H9 (cell line): ENCODE measurements around the gene RCAN3. TPM values are rescaled to one million over a fixed set of nuclear protein-coding genes. Genes with fewer than 3 reads are reported as not detected.

Source experiments
- DNase-seq: peaks from one replicate; pipeline ENCODE4 v3.0.0-alpha.2; 2017
- H2AFZ ChIP-seq: one replicate; pipeline ENCODE4 v1.6.1; 2013; ENCODE audit warnings: mild to moderate bottlenecking, low read length, control low read depth, moderate library complexity
- H2AK5ac ChIP-seq: 2 replicates; pipeline ENCODE4 v1.6.1; 2013; ENCODE audit warnings: low read length, control low read depth, mixed read lengths; ENCODE audit not compliant: insufficient read length
- H2BK120ac ChIP-seq: one replicate; pipeline ENCODE4 v1.6.1; 2013; ENCODE audit warnings: low read depth, mild to moderate bottlenecking, low read length, control low read depth, inconsistent platforms; ENCODE audit not compliant: poor library complexity, severe bottlenecking
- H2BK12ac ChIP-seq: 2 replicates; pipeline ENCODE4 v1.6.1; 2013; ENCODE audit warnings: low read length, control low read depth, mixed read lengths, low read depth; ENCODE audit not compliant: insufficient read length
- H2BK15ac ChIP-seq: 2 replicates; pipeline ENCODE4 v1.6.1; 2013; ENCODE audit warnings: low read depth, low read length, control low read depth
- H2BK20ac ChIP-seq: one replicate; pipeline ENCODE4 v1.6.1; 2013; ENCODE audit warnings: low read depth, mild to moderate bottlenecking, low read length, control low read depth, inconsistent platforms; ENCODE audit not compliant: poor library complexity, severe bottlenecking
- H2BK5ac ChIP-seq: 2 replicates; pipeline ENCODE4 v1.6.1; 2013; ENCODE audit warnings: low read length, control low read depth, mixed read lengths; ENCODE audit not compliant: insufficient read length
- H3K14ac ChIP-seq: 2 replicates; pipeline ENCODE4 v1.6.1; 2013; ENCODE audit warnings: low read length, control low read depth; ENCODE audit not compliant: insufficient read depth
- H3K18ac ChIP-seq: 2 replicates; pipeline ENCODE4 v1.6.1; 2013; ENCODE audit warnings: low read depth, mild to moderate bottlenecking, mixed read lengths, low read length, control low read depth; ENCODE audit not compliant: insufficient read length
- H3K23ac ChIP-seq: 2 replicates; pipeline ENCODE4 v1.6.1; 2013; ENCODE audit warnings: low read length, control low read depth, mixed read lengths, low read depth; ENCODE audit not compliant: insufficient read length
- H3K23me2 ChIP-seq: 2 replicates; pipeline ENCODE4 v1.6.1; 2013; ENCODE audit warnings: low read depth, mild to moderate bottlenecking, mixed read lengths, low read length, control low read depth; ENCODE audit not compliant: insufficient read length, poor library complexity, severe bottlenecking
- H3K27ac ChIP-seq: 2 replicates; pipeline ENCODE4 v1.5.1; 2013; ENCODE audit warnings: low read length, control low read depth, mixed read lengths, low read depth; ENCODE audit not compliant: insufficient read length
- H3K27me3 ChIP-seq: 2 replicates; pipeline ENCODE4 v1.6.1; 2013; ENCODE audit warnings: low read length, control low read depth, inconsistent platforms; ENCODE audit not compliant: insufficient read depth
- H3K4ac ChIP-seq: 2 replicates; pipeline ENCODE4 v1.6.1; 2013; ENCODE audit warnings: low read depth, mild to moderate bottlenecking, control low read depth, inconsistent platforms, low read length, moderate library complexity
- H3K4me1 ChIP-seq: 2 replicates; pipeline ENCODE4 v1.6.1; 2013; ENCODE audit warnings: low read length, control low read depth, inconsistent platforms; ENCODE audit not compliant: insufficient read depth
- H3K4me2 ChIP-seq: 2 replicates; pipeline ENCODE4 v1.6.1; 2013; ENCODE audit warnings: low read length, control low read depth, mixed read lengths; ENCODE audit not compliant: insufficient read length, insufficient read depth
- H3K56ac ChIP-seq: 2 replicates; pipeline ENCODE4 v1.6.1; 2013; ENCODE audit warnings: low read depth, mild to moderate bottlenecking, mixed read lengths, low read length, control low read depth; ENCODE audit not compliant: insufficient read length
- H3K79me1 ChIP-seq: 2 replicates; pipeline ENCODE4 v1.6.1; 2013; ENCODE audit warnings: low read depth, mild to moderate bottlenecking, moderate library complexity, low read length, control low read depth, inconsistent platforms; ENCODE audit not compliant: insufficient read depth, poor library complexity, severe bottlenecking
- H3K79me2 ChIP-seq: 2 replicates; pipeline ENCODE4 v1.6.1; 2013; ENCODE audit warnings: low read length, control low read depth, inconsistent platforms; ENCODE audit not compliant: insufficient read depth
- H3K9ac ChIP-seq: 2 replicates; pipeline ENCODE4 v1.6.1; 2013; ENCODE audit warnings: low read length, control low read depth, mixed read lengths; ENCODE audit not compliant: insufficient read length; ENCODE audit errors: extremely low read depth
- H3K9me3 ChIP-seq: one replicate; pipeline ENCODE4 v1.6.1; 2013; ENCODE audit warnings: low read depth, low read length, inconsistent platforms; ENCODE audit not compliant: control insufficient read depth
- H3T11ph ChIP-seq: one replicate; pipeline ENCODE4 v1.6.1; 2013; ENCODE audit warnings: mild to moderate bottlenecking, low read length, control low read depth, inconsistent platforms
- H4K20me1 ChIP-seq: one replicate; pipeline ENCODE4 v1.6.1; 2013; ENCODE audit not compliant: control insufficient read depth, insufficient read length, insufficient read depth
- H4K5ac ChIP-seq: 2 replicates; pipeline ENCODE4 v1.6.1; 2013; ENCODE audit warnings: low read depth, mild to moderate bottlenecking, mixed read lengths, low read length, control low read depth; ENCODE audit not compliant: insufficient read length
- H4K8ac ChIP-seq: replicated peaks from 2 replicates; pipeline ENCODE4 v1.6.1; 2013; ENCODE audit warnings: low read length, control low read depth, mixed read lengths, low read depth; ENCODE audit not compliant: insufficient read length
- H4K91ac ChIP-seq: 2 replicates; pipeline ENCODE4 v1.6.1; 2013; ENCODE audit warnings: low read depth, mild to moderate bottlenecking, moderate library complexity, mixed read lengths, low read length, control low read depth; ENCODE audit not compliant: insufficient read length
- H3K27ac Mint-ChIP-seq, 3 experiments: 2 replicates in 2 of 3; 3 replicates in 1 of 3; pipeline ENCODE4 v1.8.0; 2020 to 2021; ENCODE audit warnings: mixed read lengths in 3 of 3, mild to moderate bottlenecking in 1 of 3, moderate library complexity in 1 of 3
- H3K27me3 Mint-ChIP-seq: 2 replicates; pipeline ENCODE4 v1.8.0; 2021; ENCODE audit warnings: low read depth, mild to moderate bottlenecking, moderate library complexity, mixed read lengths
- H3K36me3 Mint-ChIP-seq, 3 experiments: 2 replicates in 2 of 3; 3 replicates in 1 of 3; pipeline ENCODE4 v1.8.0; 2020 to 2021; ENCODE audit warnings: low read depth in 3 of 3, mixed read lengths in 3 of 3; ENCODE audit not compliant: insufficient read depth in 1 of 3
- H3K4me1 Mint-ChIP-seq, 2 experiments: 2 replicates each; pipeline ENCODE4 v1.8.0; 2020; ENCODE audit warnings: mixed read lengths in 2 of 2
- H3K4me3 Mint-ChIP-seq, 2 experiments: 2 replicates in 1 of 2; 3 replicates in 1 of 2; pipeline ENCODE4 v1.8.0; 2020 to 2021; ENCODE audit warnings: mild to moderate bottlenecking in 2 of 2, mixed read lengths in 2 of 2, moderate library complexity in 1 of 2
- H3K9me3 Mint-ChIP-seq, 2 experiments: 2 replicates in 1 of 2; 3 replicates in 1 of 2; pipeline ENCODE4 v1.8.0; 2020; ENCODE audit warnings: mild to moderate bottlenecking in 2 of 2, mixed read lengths in 2 of 2, moderate library complexity in 1 of 2
- CTCF ChIP-seq: fragments of 200-600 bp; sonication (generic); conservative IDR thresholded peaks from 3 replicates; pipeline ENCODE4 v1.8.0; 2021; ENCODE audit warnings: antibody characterized with exemption, mild to moderate bottlenecking
- WGBS: extraction: QIAGEN DNeasy Blood & Tissue Kit; methylation state at CpG from one replicate; pipeline ENCODE4 v1.1.7; 2013; ENCODE audit warnings: missing lambda C conversion rate, low lambda C conversion rate, mixed read lengths; ENCODE audit not compliant: insufficient read length; ENCODE audit errors: extremely low coverage; 5-methylcytosine and 5-hydroxymethylcytosine counted together
- total RNA-seq: library from RNA; stranded (reverse); gene quantifications from 2 replicates; pipeline ENCODE4 v1.2.1, GENCODE V29; 2021

RCAN3 gene
- total RNA-seq, 1 experiment from 2014 or later = 13.0 TPM

- H3K36me3 Mint-ChIP-seq = peaks cover 4 to 5% (median 5%) of the 10 kb centered on the region in 3 experiments; a peak in 5 of 7 replicates
These were observed 18.4 kb upstream of the RCAN3 start for GRCh38 chr1:24484199-24484598.

More at GRCh38 chr1:24484199-24484598, 18.4 kb upstream of the RCAN3 start:
- Histone ChIP-seq H4K91ac (no peak overlapping the region), H3T11ph (no peak overlapping the region), H2BK5ac (no peak overlapping the region), H2BK12ac (no peak overlapping the region), H3K79me2 (no peaks in the 10 kb centered on the region), H3K4me2 (no peak overlapping the region), H4K8ac (no peak overlapping the region), H3K27me3 (no peaks in the 10 kb centered on the region), H3K23me2 (no peaks in the 10 kb centered on the region), H3K79me1 (no peaks in the 10 kb centered on the region), H2BK120ac (no peak overlapping the region), H3K4ac (no peak overlapping the region), H2BK15ac (no peak overlapping the region), H2AK5ac (no peak overlapping the region), H3K56ac (no peak overlapping the region), H3K9ac (no peak overlapping the region), H3K18ac (no peak overlapping the region), H3K9me3 (no peaks in the 10 kb centered on the region), H3K23ac (no peak overlapping the region), H2BK20ac (no peak overlapping the region), H2AFZ (no peak overlapping the region), H4K5ac (no peak overlapping the region), H3K14ac (no peak overlapping the region), H3K27ac (no peak overlapping the region), H3K4me1 (peaks cover 4% of the 10 kb centered on the region; the same call in 1 of the 2 replicates), H4K20me1 (no peaks in the 10 kb centered on the region)
- Mint-ChIP-seq H3K4me3 (peak overlapping the region in 1 of 2 experiments; percentile 15; a peak in 1 of 5 replicates), H3K27me3 (peaks cover 3% of the 10 kb centered on the region; the same call in 1 of the 2 replicates), H3K4me1 (peaks cover 8 to 10% of the 10 kb centered on the region in 2 experiments), H3K27ac (peak overlapping the region in 1 of 3 experiments; percentile 75; a peak in 1 of 7 replicates), H3K9me3 (peaks cover 6 to 11% of the 10 kb centered on the region in 2 experiments)
- TF ChIP-seq CTCF = no peak
- no CpG with 5 or more reads among the region's 4 CpGs for WGBS
- DNase-seq = no peak
